MM.1S (cell line): ENCODE results near the gene RECQL.
A peak's percentile ranks its signal among the peaks of the same experiment; 100 is the strongest.

Experiments used
- DNase-seq: peaks from one replicate; pipeline ENCODE4 v3.0.0-alpha.2; 2015
- H2AFZ ChIP-seq: fragments of 300-600 bp; sonication (generic); 2 replicates; pipeline ENCODE4 v1.6.0; 2016; ENCODE audit warnings: antibody characterized with exemption, low read length
- H3F3A ChIP-seq: fragments of 300-600 bp; sonication (generic); 2 replicates; pipeline ENCODE4 v1.6.1; 2016; ENCODE audit warnings: mild to moderate bottlenecking, antibody characterized with exemption, low read length, moderate library complexity, mixed read lengths; ENCODE audit not compliant: insufficient read depth
- H3K27ac ChIP-seq: fragments of 300-600 bp; sonication (generic); 2 replicates; pipeline ENCODE4 v1.5.1; 2016; ENCODE audit warnings: mild to moderate bottlenecking, low read length
- H3K27me3 ChIP-seq: fragments of 300-600 bp; sonication (generic); replicated peaks from 2 replicates; pipeline ENCODE4 v1.6.0; 2016; ENCODE audit warnings: low read length; ENCODE audit not compliant: insufficient read depth
- H3K36me3 ChIP-seq: fragments of 300-600 bp; sonication (generic); replicated peaks from 2 replicates; pipeline ENCODE4 v1.6.1; 2016; ENCODE audit warnings: mild to moderate bottlenecking, low read length, mixed read lengths; ENCODE audit not compliant: insufficient read depth
- H3K4me1 ChIP-seq: fragments of 300-600 bp; sonication (generic); 2 replicates; pipeline ENCODE4 v1.6.1; 2016; ENCODE audit warnings: low read length, mixed read lengths
- H3K4me2 ChIP-seq: fragments of 300-600 bp; sonication (generic); 2 replicates; pipeline ENCODE4 v1.6.0; 2016; ENCODE audit warnings: low read depth, low read length
- H3K4me3 ChIP-seq: fragments of 300-600 bp; sonication (generic); 2 replicates; pipeline ENCODE4 v1.5.1; 2016; ENCODE audit warnings: low read length, mixed read lengths
- H3K79me2 ChIP-seq: fragments of 300-600 bp; sonication (generic); 2 replicates; pipeline ENCODE4 v1.6.1; 2016; ENCODE audit warnings: mixed run types, low read length, mixed read lengths
- H3K9ac ChIP-seq: fragments of 300-600 bp; sonication (generic); 2 replicates; pipeline ENCODE4 v1.6.1; 2016; ENCODE audit warnings: low read length, mixed read lengths
- H3K9me2 ChIP-seq: fragments of 300-600 bp; sonication (generic); replicated peaks from 2 replicates; pipeline ENCODE4 v1.6.1; 2016; ENCODE audit warnings: mild to moderate bottlenecking, low read length, mixed read lengths; ENCODE audit not compliant: insufficient read depth
- H3K9me3 ChIP-seq: fragments of 300-600 bp; sonication (generic); replicated peaks from 2 replicates; pipeline ENCODE4 v1.6.1; 2016; ENCODE audit warnings: mild to moderate bottlenecking, low read length, mixed read lengths; ENCODE audit not compliant: insufficient read depth
- H4K20me1 ChIP-seq: fragments of 300-600 bp; sonication (generic); 2 replicates; pipeline ENCODE4 v1.6.1; 2016; ENCODE audit warnings: mild to moderate bottlenecking, low read length, moderate library complexity, mixed read lengths; ENCODE audit not compliant: insufficient read depth
- CTCF ChIP-seq: fragments of 300-600 bp; sonication (generic); IDR thresholded peaks from 2 replicates; pipeline ENCODE4 v1.5.1; 2016; ENCODE audit warnings: antibody characterized with exemption, low read length, mixed read lengths
- EZH2 ChIP-seq: fragments of 300-600 bp; sonication (generic); optimal IDR thresholded peaks from 2 replicates; pipeline ENCODE3; 2017; ENCODE audit warnings: low read depth, mild to moderate bottlenecking, antibody characterized with exemption, low read length, mixed read lengths
- EZH2phosphoT487 ChIP-seq: fragments of 300-600 bp; sonication (generic); IDR thresholded peaks from 2 replicates; pipeline ENCODE4 v1.6.1; 2018; ENCODE audit warnings: antibody characterized with exemption, low read length

RECQL gene

GRCh38 chr12:21526721-21527345, 25.4 kb upstream of the RECQL start:
- TF ChIP-seq EZH2phosphoT487 (no peak), EZH2 (no peak), CTCF (no peak)
- Histone ChIP-seq H3K27ac (no peak overlapping the region), H3K9me2 (no peaks in the 10 kb centered on the region), H3F3A (no peaks in the 10 kb centered on the region), H2AFZ (0 out of 2 replicates have a peak overlapping the region, but pooled peaks have one; percentile 90), H3K36me3 (no peaks in the 10 kb centered on the region), H3K27me3 (no peaks in the 10 kb centered on the region), H3K4me1 (no peaks in the 10 kb centered on the region), H3K9ac (no peak overlapping the region), H3K4me2 (0 out of 2 replicates have a peak overlapping the region, but pooled peaks have one; percentile 93), H3K9me3 (no peaks in the 10 kb centered on the region), H4K20me1 (no peaks in the 10 kb centered on the region), H3K4me3 (0 out of 2 replicates have a peak overlapping the region, but pooled peaks have one; percentile 65), H3K79me2 (no peaks in the 10 kb centered on the region)
- no peak for DNase-seq

- no peak for TF ChIP-seq EZH2phosphoT487
- TF ChIP-seq EZH2: no peak
- Histone ChIP-seq H3K36me3 (no peaks in the 10 kb centered on the region), H3K79me2 (no peaks in the 10 kb centered on the region), H4K20me1 (no peaks in the 10 kb centered on the region), H3F3A (no peaks in the 10 kb centered on the region), H3K27ac (no peak within 1 kb of the TSS), H3K27me3 (no peaks in the 10 kb centered on the region), H3K9me2 (no peaks in the 10 kb centered on the region), H3K4me3 (no peak within 1 kb of the TSS), H3K9ac (no peak within 1 kb of the TSS), H3K9me3 (no peaks in the 10 kb centered on the region), H2AFZ (0 out of 2 replicates have a peak within 1 kb of the TSS, but pooled peaks have one; percentile 90), H3K4me2 (no peak within 1 kb of the TSS), H3K4me1 (no peaks in the 10 kb centered on the region)
- no peak for DNase-seq
Measured at GRCh38 chr12:21526053-21526452, 24.6 kb upstream of the RECQL start, which contains the start of gene SPX. Gene SPX, plus strand, starts transcription at chr12:21526296. Its CDS starts 177 bp downstream, at chr12:21526473.

- Histone ChIP-seq H4K20me1 (no peaks in the 10 kb centered on the region), H2AFZ (no peak overlapping the region), H3K4me2 (no peak overlapping the region), H3K9ac (no peak overlapping the region), H3K36me3 (no peaks in the 10 kb centered on the region), H3K4me3 (no peak overlapping the region), H3K9me2 (no peaks in the 10 kb centered on the region), H3K27me3 (no peaks in the 10 kb centered on the region), H3K79me2 (no peaks in the 10 kb centered on the region), H3F3A (no peaks in the 10 kb centered on the region), H3K9me3 (no peaks in the 10 kb centered on the region), H3K27ac (no peak overlapping the region), H3K4me1 (no peaks in the 10 kb centered on the region)
- no peak for DNase-seq
- no peak for TF ChIP-seq CTCF
- no peak for TF ChIP-seq EZH2phosphoT487
- TF ChIP-seq EZH2: no peak
Measured at GRCh38 chr12:21523148-21523547, 21.7 kb upstream of the RECQL start.

GRCh38 chr12:21521541-21521940, 20.1 kb upstream of the RECQL start:
- Histone ChIP-seq H3K36me3 (no peaks in the 10 kb centered on the region), H3K4me2 (no peak overlapping the region), H3K4me3 (no peak overlapping the region), H3K27ac (no peak overlapping the region), H3K27me3 (no peaks in the 10 kb centered on the region), H2AFZ (no peak overlapping the region), H4K20me1 (no peaks in the 10 kb centered on the region), H3K9me2 (no peaks in the 10 kb centered on the region), H3K79me2 (no peaks in the 10 kb centered on the region), H3F3A (no peaks in the 10 kb centered on the region), H3K4me1 (no peaks in the 10 kb centered on the region), H3K9ac (no peak overlapping the region), H3K9me3 (no peaks in the 10 kb centered on the region)
- TF ChIP-seq CTCF (no peak), EZH2 (no peak), EZH2phosphoT487 (no peak)
- DNase-seq: no peak
